ENCODE results near the gene PARP12. TPM values are rescaled to one million over a fixed set of nuclear protein-coding genes. Genes with fewer than 3 reads are reported as not detected.

The PARP12 gene
- total RNA-seq, 4 donors from 2014 or later: 37.4 to 46.9 (median 38.9) TPM

DNA sequence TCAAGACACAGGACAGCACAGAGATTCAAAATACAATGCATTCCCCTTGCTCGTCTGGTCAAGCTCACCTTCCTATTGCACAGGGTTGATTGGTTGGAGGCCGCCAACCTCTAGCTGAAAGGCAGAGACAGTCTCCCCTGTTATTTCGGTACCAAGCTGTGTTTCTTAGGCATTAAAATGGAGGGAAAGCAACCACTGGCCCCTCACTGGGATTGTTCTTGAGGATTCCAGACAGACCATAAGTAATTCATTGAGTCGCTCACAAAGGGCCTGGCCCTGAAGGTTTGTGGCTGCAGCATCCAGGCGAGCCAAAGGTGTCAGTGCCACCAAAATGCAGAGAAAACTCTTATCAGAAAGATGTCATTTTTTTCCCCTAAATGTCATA is 81.2 kb downstream of the PARP12 start:
- Histone ChIP-seq H3K4me3 (replicated peaks in 1 of 3) (no peak overlapping the region), H3K27ac (no peak overlapping the region), H3K27me3 (no peaks in the 10 kb centered on the region), H3K4me1 (no peaks in the 10 kb centered on the region), H3K36me3 (no peaks in the 10 kb centered on the region), H3K9me3 (no peaks in the 10 kb centered on the region)
- TF ChIP-seq, protein P1, sequence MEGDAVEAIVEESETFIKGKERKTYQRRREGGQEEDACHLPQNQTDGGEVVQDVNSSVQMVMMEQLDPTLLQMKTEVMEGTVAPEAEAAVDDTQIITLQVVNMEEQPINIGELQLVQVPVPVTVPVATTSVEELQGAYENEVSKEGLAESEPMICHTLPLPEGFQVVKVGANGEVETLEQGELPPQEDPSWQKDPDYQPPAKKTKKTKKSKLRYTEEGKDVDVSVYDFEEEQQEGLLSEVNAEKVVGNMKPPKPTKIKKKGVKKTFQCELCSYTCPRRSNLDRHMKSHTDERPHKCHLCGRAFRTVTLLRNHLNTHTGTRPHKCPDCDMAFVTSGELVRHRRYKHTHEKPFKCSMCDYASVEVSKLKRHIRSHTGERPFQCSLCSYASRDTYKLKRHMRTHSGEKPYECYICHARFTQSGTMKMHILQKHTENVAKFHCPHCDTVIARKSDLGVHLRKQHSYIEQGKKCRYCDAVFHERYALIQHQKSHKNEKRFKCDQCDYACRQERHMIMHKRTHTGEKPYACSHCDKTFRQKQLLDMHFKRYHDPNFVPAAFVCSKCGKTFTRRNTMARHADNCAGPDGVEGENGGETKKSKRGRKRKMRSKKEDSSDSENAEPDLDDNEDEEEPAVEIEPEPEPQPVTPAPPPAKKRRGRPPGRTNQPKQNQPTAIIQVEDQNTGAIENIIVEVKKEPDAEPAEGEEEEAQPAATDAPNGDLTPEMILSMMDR (IDR thresholded peaks at IDR 0.05): no peak
- TF ChIP-seq POLR2A (IDR thresholded peaks at IDR 0.05): no peak
- intact Hi-C loops (cut with DNase I): no loop called here
- WGBS, 2 donors: 95 to 96% methylated on average over 5 of the region's 5 CpGs
- no peak for DNase-seq

DNA sequence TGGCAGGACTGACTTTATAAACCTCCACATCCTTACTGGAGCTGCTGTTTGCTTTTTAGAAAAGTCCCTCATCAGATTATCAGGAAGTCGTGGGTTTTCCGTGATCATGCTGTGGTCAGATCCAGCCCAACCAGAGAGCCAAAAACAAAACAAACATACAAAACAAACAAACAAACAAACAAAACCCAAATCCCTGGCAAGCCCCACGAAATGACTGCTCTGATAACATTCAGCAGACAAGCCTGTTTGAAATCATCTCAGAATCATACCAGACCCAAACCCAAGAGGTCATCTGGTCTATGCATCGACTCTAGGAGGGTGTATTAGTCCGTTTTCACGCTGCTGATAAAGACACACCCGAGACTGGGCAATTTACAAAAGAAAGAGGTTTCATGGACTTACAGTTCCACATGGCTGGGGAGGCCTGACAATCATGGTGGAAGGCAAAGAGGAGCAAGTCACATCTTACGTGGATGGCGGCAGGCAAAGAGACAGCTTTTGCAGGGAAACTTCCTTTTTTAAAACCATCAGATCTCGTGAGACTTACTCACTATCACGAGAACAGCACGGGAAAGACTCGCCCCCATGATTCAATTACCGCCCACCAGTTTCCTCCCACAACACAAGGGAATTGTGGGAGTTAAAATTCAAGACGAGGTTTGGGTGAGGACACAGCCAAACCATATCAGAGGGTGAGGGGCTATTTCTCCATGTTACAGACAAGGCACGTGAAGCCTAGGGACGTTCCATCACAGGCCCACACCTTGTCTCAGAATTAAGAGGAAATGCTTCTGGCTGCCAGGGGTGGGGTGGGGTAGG is 85.7 kb downstream of the PARP12 start:
- Histone ChIP-seq H3K27ac (no peak overlapping the region), H3K27me3 (no peaks in the 10 kb centered on the region), H3K36me3 (no peaks in the 10 kb centered on the region), H3K9me3 (no peaks in the 10 kb centered on the region), H3K4me3 (replicated peaks in 1 of 3) (no peak overlapping the region), H3K4me1 (no peaks in the 10 kb centered on the region)
- TF ChIP-seq, protein P1 (IDR thresholded peaks at IDR 0.05): no peak
- TF ChIP-seq POLR2A (IDR thresholded peaks at IDR 0.05): no peak
- 87 to 91% methylated on average over 17 of the region's 17 CpGs for WGBS, 2 donors
- no peak for DNase-seq
- intact Hi-C loops (cut with DNase I): no loop called here

DNA sequence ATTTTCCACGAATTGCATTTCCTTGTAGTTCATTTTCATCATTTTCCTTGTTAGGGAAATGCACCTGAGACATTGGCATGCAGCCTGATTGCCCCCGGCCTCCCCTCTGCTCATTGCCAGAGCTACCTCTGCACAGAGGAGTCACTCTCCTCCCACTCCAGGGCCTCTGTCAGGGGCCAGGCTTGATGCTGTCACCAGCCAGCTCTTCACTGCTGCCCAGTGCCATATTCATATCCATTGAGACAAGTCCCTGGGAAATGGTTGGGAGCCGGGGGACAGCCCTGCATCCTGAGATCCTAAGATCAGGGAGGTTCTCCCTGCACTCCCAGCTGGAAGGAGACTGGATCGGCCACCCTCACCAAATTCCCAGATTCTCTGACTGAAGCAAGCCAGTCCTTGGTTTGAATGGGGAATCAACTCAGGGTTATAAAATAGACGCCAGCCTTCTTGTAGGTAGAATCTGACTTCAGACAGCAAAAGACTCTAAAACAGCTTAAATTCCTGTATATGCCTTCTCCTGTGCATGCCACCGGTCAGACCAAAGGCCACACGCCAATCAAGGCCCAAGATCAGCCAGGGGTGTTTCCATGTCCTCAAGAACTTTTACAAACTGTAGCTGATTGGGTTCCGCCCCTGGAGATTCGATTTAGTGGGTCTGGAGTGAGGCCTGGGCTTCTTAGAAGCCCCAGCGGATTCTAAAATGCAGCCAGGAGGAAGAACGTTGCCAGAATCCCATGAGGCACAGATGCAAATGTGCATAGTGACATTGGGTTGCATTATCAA is 86.5 kb downstream of the PARP12 start:
- intact Hi-C loops (cut with DNase I): no loop called here
- Histone ChIP-seq H3K27ac (no peak overlapping the region), H3K4me1 (no peaks in the 10 kb centered on the region), H3K36me3 (no peaks in the 10 kb centered on the region), H3K27me3 (no peaks in the 10 kb centered on the region), H3K4me3 (replicated peaks in 1 of 3) (no peak overlapping the region), H3K9me3 (no peaks in the 10 kb centered on the region)
- DNase-seq: no peak
- 88 to 90% methylated on average over 10 to 11 of the region's 11 CpGs for WGBS, 2 donors
- TF ChIP-seq POLR2A (IDR thresholded peaks at IDR 0.05): no peak
- TF ChIP-seq, protein P1 (IDR thresholded peaks at IDR 0.05): no peak

DNA sequence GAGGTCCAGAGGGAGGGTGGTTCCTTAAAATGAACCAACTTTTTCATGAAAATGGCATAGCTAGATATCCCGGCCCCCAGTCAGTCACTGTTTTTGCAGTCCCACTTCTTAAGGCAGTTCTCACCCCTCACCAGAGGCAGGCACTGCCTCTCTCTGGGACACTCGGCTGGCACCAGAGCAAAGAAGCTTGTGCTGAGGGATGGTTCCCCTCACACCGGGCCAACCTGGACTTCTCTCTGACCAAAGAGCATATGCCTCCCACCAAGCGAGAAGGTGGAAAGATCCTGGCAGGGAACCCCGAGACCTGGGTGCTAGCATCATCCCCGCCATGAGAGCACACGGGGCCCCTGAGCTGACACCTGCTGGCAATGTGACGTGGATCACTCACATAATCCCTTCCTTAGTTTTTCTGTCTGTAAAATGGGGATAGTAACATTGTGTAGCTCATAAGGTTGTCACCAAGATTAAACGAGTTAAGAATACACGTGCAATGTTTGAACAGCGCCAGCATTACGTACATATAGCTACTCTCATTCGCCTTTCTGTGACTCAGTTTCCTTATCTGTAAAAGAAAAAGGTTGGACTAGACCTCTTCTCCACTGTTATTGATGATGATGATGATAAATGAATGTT is 88.5 kb downstream of the PARP12 start:
- no peak for TF ChIP-seq POLR2A (IDR thresholded peaks at IDR 0.05)
- TF ChIP-seq, protein P1 (IDR thresholded peaks at IDR 0.05): no peak
- 82 to 89% methylated on average over 13 of the region's 13 CpGs for WGBS, 2 donors

More for the DNA sequence above, 88.5 kb downstream of the PARP12 start:
- no peaks in the 10 kb centered on the region for H3K9me3 ChIP-seq
- intact Hi-C loops (cut with DNase I): no loop called here
- H3K36me3 ChIP-seq: no peaks in the 10 kb centered on the region
- H3K27ac ChIP-seq: no peak overlapping the region
- DNase-seq: no peak
- H3K4me1 ChIP-seq: no peaks in the 10 kb centered on the region
- no peak overlapping the region for H3K4me3 ChIP-seq (replicated peaks in 1 of 3)
- no peaks in the 10 kb centered on the region for H3K27me3 ChIP-seq

Small RNA genes within 50 kb of the gene (small RNA-seq; reads per million reads assigned to genes)
- not detected for gene RF00019

Other genes starting within 250 kb of the PARP12 start
- 10 to 100 TPM in 2 of 4 donors, 1 to 10 TPM in 2; 5.1 to 13.2 (median 8.7) TPM for gene TBXAS1, start 233.7 kb downstream of the PARP12 start, total RNA-seq
- 10 to 100 TPM; 11.1 to 29.8 (median 20.7) TPM for gene KDM7A, start 114.0 kb upstream of the PARP12 start, total RNA-seq

All from thyroid gland (tissue), 4 donors.